Measurements from ENCODE around the gene TAB2.

The TAB2 gene

DNA sequence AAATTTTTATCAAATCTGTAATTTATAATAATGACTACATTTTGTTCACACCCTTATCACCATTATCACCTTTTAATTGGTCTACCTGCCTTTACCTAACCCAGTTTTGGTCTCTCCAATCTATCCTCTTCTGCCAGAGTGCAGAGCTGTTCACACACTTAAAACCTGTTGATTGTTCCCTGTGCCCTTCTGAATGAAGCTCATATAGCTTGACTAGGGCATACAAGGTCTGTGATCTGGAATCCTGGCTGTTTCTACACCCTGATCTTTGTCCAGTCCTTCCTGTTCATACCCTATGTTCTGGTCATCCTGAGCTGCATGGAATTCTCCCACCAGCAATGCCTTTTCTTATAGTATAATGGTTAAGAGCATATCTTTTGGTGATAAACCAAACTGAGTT is 53.6 kb downstream of the TAB2 start:
- no peak for DNase-seq (ENCODE audit: low spot score)

DNA sequence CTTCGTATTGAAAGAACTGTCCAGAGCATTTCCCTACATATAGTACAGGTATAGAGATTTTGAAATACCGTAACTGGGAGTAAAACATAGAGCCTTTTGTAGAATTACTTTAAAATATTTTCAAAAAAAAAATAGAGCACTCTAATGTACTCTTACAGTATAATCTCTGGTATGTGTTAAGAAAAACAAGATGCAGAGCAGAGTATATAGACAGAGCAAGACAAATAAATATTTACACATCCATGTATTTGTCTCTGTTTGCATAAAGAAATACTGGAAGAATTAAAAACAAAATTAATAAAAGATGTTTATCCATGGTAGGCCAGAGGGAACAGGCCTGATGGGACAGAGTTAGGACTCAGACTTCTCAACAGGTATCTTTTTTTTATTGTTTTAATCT is 54.5 kb downstream of the TAB2 start:
- DNase-seq (ENCODE audit: low spot score), result no peak

DNA sequence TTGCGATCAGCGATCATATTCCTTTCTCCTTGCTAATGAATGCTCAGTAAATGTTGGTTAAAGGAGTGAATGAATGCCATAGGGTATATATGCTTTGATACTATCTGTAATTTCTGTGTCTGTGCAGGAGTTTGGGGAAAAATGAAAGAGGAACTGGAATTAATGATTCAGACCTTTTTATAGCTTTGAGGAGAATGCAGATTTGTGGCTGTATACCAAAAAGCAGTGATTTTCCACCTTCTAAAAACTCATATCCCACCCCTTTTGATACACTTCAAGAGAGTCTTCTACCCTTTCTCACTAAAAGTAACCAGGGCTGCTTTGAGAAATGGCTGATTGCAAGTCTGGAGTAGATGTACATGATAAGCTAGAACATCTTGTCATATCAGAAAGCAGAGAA is 56.0 kb downstream of the TAB2 start:
- DNase-seq (ENCODE audit: low spot score), result no peak

DNA sequence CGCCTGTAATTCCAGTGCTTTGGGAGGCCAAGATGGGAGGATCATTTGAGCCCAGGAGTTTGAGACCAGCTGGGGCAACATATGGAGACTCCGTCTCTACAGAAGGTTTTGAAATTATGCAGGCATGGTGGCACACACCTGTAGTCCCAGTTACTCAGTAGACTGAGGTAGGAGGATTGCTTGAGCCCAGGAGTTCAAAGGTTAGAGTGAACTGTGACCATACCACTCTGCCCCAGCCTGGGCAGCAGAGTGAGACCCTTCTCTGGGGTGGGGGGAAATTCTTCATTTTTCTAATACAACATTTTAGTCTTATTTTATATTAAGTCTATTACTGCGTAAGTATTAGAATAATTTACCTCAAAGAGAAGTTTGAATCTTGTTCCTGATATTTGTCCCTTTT is 62.5 kb downstream of the TAB2 start:
- DNase-seq (ENCODE audit: low spot score), result no peak

DNA sequence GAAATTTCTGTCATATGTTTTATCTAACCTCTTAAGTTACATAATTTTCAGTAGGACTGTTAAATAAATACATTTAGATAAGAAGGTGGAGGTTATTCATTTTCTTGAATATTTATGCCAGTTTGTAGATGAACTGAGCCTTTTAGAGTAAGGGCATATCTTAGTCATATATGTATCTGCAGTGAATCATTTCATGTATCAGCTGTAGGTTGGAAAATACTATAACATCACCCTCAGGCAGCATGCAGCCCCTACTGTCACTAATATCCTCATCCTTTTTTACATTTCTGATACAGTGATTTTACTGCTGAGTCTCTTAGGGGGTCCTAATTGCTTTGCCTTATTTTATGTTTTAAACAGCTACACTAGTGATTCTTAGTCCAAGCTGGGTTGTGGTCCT is 63.0 kb downstream of the TAB2 start:
- DNase-seq (ENCODE audit: low spot score), result no peak

DNA sequence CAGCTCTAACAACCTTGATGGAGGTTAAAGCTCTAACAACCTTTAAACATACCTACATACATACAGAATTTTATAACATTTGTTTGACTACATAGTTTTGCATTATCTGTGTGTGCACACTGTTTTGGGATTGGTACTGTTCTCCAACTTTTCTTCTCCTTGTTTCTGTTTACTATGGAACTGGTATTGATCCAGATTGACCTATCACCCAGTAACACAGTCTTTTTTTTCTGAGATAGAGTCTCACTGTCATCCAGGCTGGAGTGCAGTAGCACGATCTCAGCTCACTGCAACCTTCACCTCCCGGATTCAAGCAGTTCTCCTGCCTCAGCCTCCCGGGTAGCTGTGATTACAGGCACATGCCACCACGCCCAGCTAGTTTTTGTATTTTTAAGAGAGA is 65.9 kb downstream of the TAB2 start:
- no peak for DNase-seq (ENCODE audit: low spot score)

DNA sequence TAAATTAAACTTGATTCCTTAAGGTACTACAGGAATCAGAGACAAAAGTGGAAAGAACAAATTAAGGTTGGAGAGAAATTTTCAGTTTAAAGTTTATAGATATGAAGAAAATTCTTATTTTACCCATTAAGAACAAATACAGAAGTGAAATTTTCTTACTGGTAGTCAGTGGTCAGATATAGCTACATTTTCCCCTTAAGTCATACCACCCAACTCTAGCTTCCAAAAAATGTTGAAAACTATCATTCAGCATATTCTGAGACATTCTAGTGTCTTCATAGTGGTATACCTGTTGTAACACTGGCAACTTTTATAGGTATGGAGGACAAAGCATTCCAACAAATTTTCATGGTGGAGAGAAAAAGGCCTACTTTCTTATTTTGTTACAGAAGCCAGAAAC is 67.0 kb downstream of the TAB2 start:
- no peak for DNase-seq (ENCODE audit: low spot score)

DNA sequence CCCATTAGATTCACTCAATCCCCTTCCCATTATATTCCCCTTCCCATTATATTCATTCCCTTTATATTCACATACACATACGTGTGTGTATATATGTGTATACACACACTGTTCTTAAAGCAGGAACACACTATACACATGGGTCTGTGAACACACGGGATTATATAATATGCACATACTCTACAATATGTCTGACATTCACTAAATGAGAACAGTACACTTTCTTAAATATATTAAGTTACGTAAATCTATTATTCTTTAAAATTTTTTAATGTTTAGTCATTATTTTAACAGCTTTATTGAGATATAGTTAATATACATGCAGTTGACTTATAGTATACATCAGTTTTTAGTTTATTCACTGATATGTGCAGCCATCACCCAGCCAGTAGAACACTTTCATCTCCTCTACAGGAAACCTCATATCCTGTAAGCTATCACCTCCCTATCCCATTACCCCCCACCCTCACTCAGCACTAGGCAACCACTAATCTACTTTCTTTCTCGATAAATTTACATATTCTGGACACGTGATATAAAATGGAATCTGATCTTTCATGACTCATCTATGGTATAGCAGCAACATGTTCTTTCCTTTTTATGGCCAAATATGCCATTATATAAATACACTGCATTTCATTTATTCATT is 68.6 kb downstream of the TAB2 start:
- DNase-seq (ENCODE audit: low spot score), result no peak

DNA sequence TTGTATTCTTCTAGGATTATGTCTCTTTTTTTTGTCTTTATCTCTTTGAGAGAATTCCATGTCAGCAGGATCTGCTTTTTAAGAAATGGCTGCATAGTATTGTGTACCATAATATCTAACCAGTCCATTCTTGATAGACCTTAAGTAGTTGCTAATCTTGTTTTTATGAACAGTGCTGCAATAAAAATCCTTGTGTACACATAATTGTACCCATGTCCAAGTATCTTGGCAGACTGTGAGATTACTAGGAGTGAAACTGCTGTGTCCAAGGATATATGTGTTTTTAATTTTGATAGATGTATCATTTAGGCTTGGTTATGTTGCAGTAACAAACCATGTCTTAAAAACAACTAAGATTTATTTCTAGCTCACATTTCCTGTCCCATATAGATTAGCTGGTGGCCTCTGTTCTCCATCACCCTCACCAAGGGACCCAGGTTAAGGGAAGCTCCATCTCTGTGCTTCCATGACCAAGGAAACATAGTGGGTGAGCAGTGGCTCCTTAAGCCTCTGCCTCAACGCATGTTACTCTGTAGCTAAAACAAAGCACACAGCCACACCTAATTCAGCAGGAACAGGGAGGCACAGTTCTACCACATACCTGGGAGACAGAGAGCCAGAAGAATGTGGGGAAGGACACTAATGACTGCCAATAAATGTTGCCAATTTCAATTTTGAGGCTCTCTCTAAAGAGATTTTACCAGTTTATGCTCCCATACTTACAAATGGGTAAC is 70.4 kb downstream of the TAB2 start:
- no peak for DNase-seq (ENCODE audit: low spot score)

DNA sequence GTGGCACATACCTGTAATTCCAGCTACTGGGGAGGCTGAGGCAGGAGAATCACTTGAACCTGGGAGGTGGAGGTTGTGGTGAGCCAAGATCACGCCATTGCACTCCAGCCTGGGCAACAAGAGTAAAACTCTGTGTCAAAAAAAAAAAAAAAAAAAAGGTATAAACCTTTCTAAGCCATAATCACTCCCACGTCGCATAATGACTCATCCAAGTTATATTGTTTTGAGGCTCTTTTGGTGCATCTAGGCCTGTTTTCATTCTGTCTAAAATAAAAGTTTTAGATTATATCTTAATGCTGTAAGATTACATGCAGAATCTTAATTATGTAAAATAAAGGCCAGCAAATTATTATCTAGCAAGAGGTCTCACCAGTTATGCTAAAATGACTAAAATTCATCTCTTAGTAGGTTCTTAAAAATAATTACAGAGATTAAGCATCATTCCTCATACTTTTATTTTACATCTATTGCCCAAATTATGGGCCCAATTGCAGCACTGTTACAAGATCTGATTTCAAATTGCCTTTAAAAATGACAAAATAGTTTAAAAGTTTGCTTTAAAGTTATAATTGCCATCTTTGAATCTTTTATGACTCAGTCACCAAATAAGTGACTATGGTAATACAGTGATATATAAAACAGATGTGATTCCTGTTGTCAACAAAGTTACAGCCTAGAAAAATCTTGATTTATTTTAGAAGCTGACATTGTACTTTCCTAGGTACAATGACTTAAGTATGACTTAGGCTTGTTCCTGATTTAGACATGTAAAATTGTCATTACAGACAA is 72.2 kb downstream of the TAB2 start:
- DNase-seq (ENCODE audit: low spot score), result no peak

DNA sequence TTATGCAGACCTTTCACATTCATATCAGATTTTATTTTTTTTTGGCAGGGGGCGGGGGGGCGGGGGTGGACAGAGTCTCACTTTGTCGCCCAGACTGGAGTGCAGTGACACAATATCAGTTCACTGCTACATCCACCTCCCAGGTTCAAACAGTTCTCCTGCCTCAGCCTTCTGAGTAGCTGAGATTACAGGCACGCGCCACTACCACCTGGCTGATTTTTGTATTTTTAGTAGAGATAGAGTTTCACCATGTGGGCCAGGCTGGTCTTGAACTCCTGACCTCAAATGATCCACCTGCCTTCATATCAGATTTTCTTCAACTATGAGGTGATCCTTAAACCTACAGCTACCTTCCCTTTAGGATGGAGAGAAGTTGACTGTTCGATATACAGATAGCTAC is 74.6 kb downstream of the TAB2 start:
- DNase-seq (ENCODE audit: low spot score), result no peak

DNA sequence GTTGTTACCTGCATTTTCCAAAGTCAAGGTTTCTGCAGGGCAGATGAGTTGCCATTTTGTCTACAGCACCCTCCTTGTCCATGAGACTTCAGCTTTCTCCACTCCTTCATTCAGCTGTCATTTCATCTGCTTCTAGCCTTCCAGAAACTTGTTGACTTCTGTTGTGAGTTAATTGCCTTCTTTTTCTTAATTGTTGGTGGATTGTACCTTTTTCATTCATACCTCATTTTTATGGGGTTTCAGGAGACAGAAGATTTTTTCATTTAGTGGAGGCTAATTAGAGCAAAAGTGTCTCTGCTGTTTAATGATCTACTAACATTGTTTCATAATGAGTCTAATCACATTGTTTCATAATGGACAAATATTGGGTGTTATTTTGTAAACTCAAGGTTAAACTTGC is 75.0 kb downstream of the TAB2 start:
- DNase-seq (ENCODE audit: low spot score), result no peak

DNA sequence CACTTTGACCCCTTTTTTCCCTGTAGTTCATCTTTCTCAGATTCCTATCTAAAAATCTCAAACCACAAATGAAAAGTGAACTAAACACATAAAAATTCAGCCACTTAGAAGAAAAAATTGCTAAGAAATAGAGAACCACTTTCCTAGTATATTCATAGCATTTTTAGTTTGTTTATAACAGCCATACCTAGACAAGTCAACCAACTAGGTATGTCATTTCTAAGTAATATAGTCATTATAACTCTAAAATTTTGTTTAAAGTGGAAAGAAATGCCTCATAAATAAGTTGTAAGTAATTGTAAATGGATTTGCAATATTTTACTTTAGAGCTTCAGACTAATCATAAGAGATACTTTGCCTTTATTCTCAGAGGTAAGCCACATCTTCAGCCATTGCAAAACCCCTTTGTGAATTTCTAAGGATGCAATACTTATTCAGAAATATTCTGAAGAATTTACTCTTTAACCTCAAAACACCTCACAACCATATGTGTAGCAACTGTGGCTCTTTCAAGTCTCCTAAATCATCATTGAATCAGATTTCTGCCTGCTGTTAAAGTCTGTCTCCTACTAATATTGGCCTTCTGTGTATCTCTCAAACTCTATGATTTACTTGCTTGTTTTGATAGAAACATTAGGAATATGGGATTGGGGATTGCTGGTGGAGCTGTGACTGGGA is 75.6 kb downstream of the TAB2 start:
- no peak for DNase-seq (ENCODE audit: low spot score)

DNA sequence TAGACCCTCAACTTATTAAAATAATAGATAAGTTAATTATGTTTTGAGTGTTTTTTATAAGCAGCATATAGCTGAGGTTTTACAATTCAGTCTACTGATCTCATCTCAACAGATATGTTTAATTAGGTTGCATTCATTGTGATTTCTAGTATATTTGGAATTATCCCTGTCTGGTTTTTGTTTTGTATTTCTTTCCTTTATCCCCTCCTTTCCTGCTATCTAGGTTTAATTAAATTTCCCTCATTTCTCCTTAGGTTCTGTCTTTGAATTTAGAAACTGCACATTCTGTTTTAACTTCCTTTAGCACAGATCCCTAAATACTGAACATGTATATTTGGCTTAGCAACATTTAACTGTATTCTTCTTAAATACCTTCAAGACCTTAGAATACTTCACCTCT is 77.7 kb downstream of the TAB2 start:
- no peak for DNase-seq (ENCODE audit: low spot score)

DNA sequence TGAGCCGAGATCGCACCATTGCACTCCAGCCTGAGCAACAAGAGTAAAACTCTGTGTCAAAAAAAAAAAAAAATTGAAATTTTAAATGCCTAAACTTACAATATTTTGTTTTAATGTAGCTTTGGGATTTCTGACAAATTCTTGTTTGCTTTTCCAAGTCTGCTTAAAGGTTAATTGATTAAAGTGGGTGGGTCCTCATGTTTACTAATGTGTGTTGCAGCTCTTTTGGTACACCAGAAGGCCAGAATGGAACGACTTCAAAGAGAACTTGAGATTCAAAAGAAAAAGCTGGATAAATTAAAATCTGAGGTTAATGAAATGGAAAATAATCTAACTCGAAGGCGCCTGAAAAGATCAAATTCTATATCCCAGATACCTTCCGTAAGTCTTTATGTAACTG is 79.9 kb downstream of the TAB2 start:
- DNase-seq (ENCODE audit: low spot score), result no peak

DNA sequence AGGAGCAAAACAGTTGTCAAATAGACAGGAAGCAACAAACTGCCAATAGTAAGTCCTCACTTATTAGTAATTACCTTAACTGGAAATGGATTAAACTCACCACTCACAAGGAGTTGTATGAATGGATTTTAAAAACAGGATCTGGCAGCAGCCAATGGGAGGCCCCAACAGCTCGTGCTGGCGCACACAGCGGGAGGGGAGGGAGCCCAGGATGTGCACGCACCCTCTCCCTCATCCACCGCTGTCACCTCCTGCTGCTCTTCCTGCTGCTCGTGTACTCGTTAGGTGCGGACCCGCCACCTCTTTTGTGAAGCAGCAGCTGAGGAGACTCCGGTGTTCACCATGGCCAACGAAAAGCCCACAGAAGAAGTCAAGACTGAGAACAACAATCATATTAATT is 82.5 kb downstream of the TAB2 start, which contains the start of gene SUMO4:
TSS of gene SUMO4 (plus strand) at position 213 of the 400 bp plus-strand sequence. CDS start at position 343, 130 bp downstream.
- DNase-seq (ENCODE audit: low spot score), result no peak

DNA sequence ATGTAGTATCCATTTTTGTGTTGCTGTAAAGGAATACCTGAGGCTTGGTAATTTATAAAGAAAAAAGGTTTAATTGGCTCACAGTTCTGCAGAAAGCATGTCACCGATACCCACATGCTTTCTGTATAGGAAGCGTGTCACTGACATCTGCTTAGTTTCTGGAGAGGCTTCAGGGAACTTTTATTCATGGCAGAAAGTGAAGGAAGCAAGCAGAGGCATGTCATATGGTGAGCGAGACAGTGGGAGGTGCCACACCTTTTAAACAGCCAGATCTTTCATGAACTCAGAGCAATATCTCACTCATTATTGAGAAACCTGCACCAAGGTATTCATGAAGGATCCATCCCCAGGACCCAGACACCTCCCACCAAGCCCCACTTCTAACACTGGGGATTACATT is 86.0 kb downstream of the TAB2 start:
- no peak for DNase-seq (ENCODE audit: low spot score)

DNA sequence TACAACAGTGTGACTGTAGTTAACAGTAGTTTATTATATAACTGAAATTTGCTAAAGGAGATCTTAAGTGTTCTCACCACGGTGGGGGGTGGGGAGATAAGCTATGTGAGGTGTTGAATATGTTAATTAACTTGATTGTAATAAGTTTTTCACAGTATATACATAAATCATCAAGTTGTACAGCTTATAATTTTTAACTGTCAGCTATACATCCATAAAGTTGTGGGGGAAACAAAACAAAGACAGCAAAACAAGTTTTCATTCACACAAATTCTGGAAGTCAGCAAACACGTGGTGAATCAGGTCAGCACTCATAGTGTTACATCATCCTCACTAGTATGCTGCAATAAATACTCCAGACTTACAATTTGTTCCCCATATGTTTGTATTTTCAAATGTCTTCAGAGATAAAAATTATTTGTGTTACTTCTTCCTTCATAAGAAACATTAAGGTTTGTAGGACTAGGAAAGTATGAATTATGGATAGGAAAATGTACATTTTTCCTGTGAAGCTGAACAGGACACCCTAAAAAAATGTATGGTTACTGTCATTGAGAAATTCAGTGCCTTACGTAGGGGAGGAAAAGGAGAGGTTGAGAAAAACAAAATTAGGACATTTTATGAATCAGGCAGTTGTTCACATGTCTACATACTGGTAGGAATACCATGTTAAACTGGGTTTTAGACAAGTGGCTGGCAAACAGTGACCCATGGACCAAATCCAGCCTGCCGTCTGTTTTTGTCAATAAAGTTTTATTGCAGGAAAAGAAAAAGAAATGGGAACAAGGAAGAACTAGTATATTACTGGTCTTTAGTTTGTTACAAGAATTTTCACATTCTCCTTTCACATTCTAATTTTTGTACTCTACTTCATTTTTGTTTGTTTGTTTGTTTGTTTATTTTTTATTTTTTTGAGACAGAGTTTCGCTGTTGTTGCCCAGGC is 88.6 kb downstream of the TAB2 start:
- DNase-seq (ENCODE audit: low spot score), result no peak

DNA sequence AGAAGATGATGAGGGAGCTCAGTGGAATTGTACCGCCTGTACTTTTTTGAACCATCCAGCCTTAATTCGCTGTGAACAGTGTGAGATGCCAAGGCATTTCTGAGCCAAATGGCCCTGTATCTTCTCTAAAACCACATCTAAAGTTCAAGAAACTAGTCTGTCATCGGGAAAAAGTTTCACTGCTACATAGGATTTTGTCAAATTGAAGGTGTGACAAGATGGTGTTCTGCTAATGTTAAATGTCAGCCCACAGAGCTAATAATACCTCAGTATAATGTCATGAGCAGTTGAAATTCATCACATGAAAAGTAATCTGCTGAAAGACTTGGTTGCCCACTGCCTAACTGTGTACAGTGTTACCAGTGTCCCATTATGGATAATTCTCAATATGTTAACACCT is 92.1 kb downstream of the TAB2 start:
- no peak for DNase-seq (ENCODE audit: low spot score)

DNA sequence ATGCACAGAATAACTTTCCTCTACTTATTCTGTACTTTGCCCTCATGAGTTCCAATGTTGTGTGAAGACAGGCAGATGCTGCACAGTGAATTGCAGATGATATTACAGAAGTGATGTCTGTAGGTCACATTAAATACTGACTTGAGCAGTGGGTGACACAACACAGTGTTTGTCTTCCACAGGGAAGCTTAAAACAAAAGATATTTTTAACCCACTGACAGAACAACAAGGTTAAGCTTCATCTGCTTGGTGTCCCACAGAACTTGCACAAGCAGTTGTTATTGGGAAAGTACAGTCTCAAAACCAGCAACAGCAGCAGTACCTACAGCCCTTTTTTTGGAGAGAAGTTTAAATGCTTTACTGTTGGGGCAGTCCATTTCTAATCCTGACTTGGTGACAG is 93.0 kb downstream of the TAB2 start:
- DNase-seq (ENCODE audit: low spot score), result no peak

DNA sequence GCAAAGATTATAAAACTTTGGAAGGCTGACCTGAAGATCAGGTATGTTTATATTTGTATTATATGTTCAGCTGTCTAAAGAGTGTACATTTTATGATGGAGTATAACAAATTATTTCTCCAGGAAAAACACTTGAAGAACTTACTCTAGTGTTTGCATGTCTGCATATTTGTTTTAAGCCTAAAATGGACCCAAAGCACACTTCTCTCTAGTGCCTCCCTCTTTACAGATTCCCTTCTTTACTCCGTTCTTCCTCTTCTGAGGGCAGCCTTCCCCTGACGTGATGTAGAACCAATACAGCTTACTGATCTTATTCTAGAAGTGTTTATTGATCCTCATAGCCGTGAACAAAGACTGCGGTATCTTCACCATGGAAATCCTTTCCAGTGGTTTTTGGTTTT is 96.5 kb downstream of the TAB2 start:
- DNase-seq (ENCODE audit: low spot score), result no peak

All from left forelimb (tissue), 1 donor.